CD4-positive, CD25-positive, alpha-beta regulatory T cell (primary cell): ENCODE measurements around the gene SLC5A1. TPM values are rescaled to one million over a fixed set of nuclear protein-coding genes. Genes with fewer than 3 reads are reported as not detected.

Source experiments
- ATAC-seq, 2 donors: fragments of 150-1000 bp; cut with Tn5 transposase; one replicate each; pipeline ENCODE4 v1.10.0; 2021; ENCODE audit warnings: low read depth in 2 of 2, moderate number of reproducible peaks in 2 of 2, moderate library complexity in 1 of 2
- DNase-seq, 3 donors: peaks; one replicate each; pipeline versions ENCODE4 v3.0.0 to v3.0.0-alpha.2; 2012 to 2022; ENCODE audit warnings: mixed read lengths in 1 of 3
- H3K27ac ChIP-seq: one replicate; pipeline ENCODE4 v1.7.0; 2013; ENCODE audit warnings: mild to moderate bottlenecking, low read length; ENCODE audit not compliant: insufficient read depth, poor library complexity, severe bottlenecking
- H3K27me3 ChIP-seq: one replicate; pipeline ENCODE4 v1.7.0; 2013; ENCODE audit warnings: low read length; ENCODE audit not compliant: control insufficient read depth, insufficient read depth
- H3K36me3 ChIP-seq: one replicate; pipeline ENCODE4 v1.7.0; 2013; ENCODE audit warnings: mild to moderate bottlenecking, low read length, moderate library complexity; ENCODE audit not compliant: control insufficient read depth, insufficient read depth
- H3K4me1 ChIP-seq: 2 replicates; pipeline ENCODE4 v1.7.0; 2013; ENCODE audit warnings: mild to moderate bottlenecking, low read length; ENCODE audit not compliant: insufficient read depth, control insufficient read depth, poor library complexity, severe bottlenecking
- H3K4me3 ChIP-seq: one replicate; pipeline ENCODE4 v1.7.0; 2013; ENCODE audit warnings: low read depth, mild to moderate bottlenecking, low read length, moderate library complexity
- H3K9me3 ChIP-seq, 2 experiments: 1 replicate in 1 of 2; 2 replicates in 1 of 2; pipeline ENCODE4 v1.7.0; 2013; ENCODE audit warnings: low read length in 2 of 2, mild to moderate bottlenecking in 1 of 2, moderate library complexity in 1 of 2; ENCODE audit not compliant: control insufficient read depth in 2 of 2
- H3K27ac Mint-ChIP-seq, 3 donors: one replicate each; pipeline ENCODE4 v1.8.0; 2020 to 2022; ENCODE audit warnings: mild to moderate bottlenecking in 3 of 3, mixed read lengths in 3 of 3, moderate library complexity in 2 of 3
- H3K27me3 Mint-ChIP-seq: one replicate; pipeline ENCODE4 v1.8.0; 2022; ENCODE audit warnings: mild to moderate bottlenecking, mixed read lengths
- H3K36me3 Mint-ChIP-seq: one replicate; pipeline ENCODE4 v1.8.0; 2020; ENCODE audit warnings: mixed read lengths
- H3K4me1 Mint-ChIP-seq, 4 donors: one replicate each; pipeline ENCODE4 v1.8.0; 2020 to 2022; ENCODE audit warnings: mixed read lengths in 4 of 4, mild to moderate bottlenecking in 1 of 4
- H3K4me3 Mint-ChIP-seq, 4 donors: one replicate each; pipeline ENCODE4 v1.8.0; 2020 to 2022; ENCODE audit warnings: mild to moderate bottlenecking in 4 of 4, mixed read lengths in 4 of 4, moderate library complexity in 3 of 4
- H3K9me3 Mint-ChIP-seq, 7 donors: one replicate each; pipeline ENCODE4 v1.8.0; 2020 to 2022; ENCODE audit warnings: mixed read lengths in 7 of 7, mild to moderate bottlenecking in 3 of 7, moderate library complexity in 2 of 7
- polyA plus RNA-seq, 4 donors: library from polyadenylated mRNA; unstranded; fragments of 300-500 nt; fragmentation: Illumina TruSeq; gene quantifications; one replicate each; pipeline ENCODE4 v1.2.3, GENCODE V29; 2021
- total RNA-seq: library from RNA; stranded (reverse); gene quantifications from one replicate; pipeline ENCODE4 v1.2.3, GENCODE V29; 2022

Gene SLC5A1
- total and polyA plus RNA-seq, 5 donors from 2014 or later = not detected

DNA sequence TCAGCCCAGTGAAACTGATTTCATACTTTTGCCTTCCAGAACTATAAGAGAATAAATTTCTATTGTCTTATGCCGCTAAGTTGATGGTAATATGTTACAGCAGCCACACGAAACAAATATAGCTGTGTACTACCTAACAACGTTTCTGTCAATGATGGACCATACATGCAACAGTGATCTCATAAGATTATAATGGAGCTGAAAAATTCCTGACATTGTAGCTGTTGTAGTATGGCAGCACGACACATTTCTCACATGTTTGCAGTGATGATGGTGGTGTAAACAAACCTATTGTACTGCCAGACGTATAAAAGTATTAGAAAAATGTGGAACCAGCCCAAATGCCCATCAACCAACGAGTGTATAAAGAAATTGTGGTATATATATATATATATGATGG is 5.8 kb upstream of the SLC5A1 start:
- Histone ChIP-seq H3K4me3 (no peak overlapping the region), H3K27me3 (peaks cover 9% of the 10 kb centered on the region), H3K4me1 (no peaks in the 10 kb centered on the region), H3K9me3 (no peaks in the 10 kb centered on the region), H3K36me3 (no peaks in the 10 kb centered on the region), H3K27ac (no peak overlapping the region)
- ATAC-seq (no peak), DNase-seq (no peak)
- Mint-ChIP-seq H3K27me3 (peaks cover 14% of the 10 kb centered on the region), H3K36me3 (no peaks in the 10 kb centered on the region), H3K27ac (no peak overlapping the region), H3K4me1 (no peaks in the 10 kb centered on the region), H3K4me3 (no peak overlapping the region), H3K9me3 (peaks cover 0 to 2% (median 0%) of the 10 kb centered on the region in 7 donors)

DNA sequence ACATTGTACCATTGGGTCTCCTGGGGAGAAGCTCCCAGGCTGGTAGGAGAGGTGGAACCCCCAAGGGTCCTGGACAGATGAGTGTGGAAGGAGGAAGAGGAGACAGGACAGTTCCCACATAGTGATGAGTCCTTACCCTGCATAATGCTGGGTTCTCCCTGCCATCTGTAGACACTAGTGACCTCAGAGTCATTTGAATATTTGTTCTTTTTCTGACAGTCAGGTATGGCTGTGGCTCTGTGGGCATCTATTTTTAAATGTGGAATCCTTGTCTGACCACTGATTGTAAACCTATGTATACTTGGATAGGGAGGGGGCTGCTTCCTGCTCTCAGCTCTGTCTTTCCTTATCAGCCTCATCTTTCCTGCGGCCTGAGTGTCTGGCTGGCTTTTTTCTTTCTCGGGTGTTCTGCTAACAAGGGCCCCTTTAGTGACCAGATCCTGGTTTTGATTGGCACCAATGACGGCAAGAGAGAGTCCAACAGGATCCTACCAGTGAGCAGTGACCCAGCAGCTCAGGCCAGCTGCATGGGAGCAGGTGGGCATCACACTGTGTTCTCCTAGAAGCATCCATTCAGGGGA is 2.6 kb upstream of the SLC5A1 start:
- Histone ChIP-seq H3K36me3 (no peaks in the 10 kb centered on the region), H3K4me3 (no peak overlapping the region), H3K27me3 (peaks cover 9% of the 10 kb centered on the region), H3K27ac (no peak overlapping the region), H3K9me3 (no peaks in the 10 kb centered on the region), H3K4me1 (no peaks in the 10 kb centered on the region)
- no peak for DNase-seq
- peaks cover 0 to 2% (median 0%) of the 10 kb centered on the region in 7 donors for H3K9me3 Mint-ChIP-seq
- H3K4me1 Mint-ChIP-seq = no peaks in the 10 kb centered on the region
- no peak overlapping the region for H3K4me3 Mint-ChIP-seq
- no peaks in the 10 kb centered on the region for H3K36me3 Mint-ChIP-seq
- no peak overlapping the region for H3K27ac Mint-ChIP-seq
- no peak for ATAC-seq
- H3K27me3 Mint-ChIP-seq = peaks cover 23% of the 10 kb centered on the region

DNA sequence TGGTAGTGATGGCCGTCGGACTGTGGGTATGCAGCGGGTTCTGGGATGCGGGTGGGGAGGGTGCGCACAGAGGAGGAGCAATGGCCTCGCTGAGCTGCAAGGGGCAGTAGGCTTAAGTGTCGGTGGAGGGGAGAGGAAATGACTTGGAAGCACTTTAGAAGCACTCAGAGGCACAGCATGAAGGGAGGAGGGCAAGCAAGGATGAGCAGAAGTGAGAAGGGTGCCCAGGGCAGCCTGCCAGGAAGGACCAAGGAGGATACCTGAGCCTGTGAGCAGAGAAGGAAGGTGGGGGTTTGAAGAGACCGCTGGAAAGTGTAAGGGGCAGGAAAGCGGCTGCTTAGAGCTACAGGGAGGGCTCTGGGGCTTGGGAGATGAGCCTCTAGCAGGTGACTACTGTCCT is 330 bp downstream of the SLC5A1 start:
- DNase-seq (no peak), ATAC-seq (no peak)
- no peak overlapping the region for H3K27ac Mint-ChIP-seq
- no peaks in the 10 kb centered on the region for H3K9me3 ChIP-seq
- H3K36me3 ChIP-seq = no peaks in the 10 kb centered on the region
- H3K27me3 Mint-ChIP-seq = peaks cover 41% of the 10 kb centered on the region
- H3K4me3 Mint-ChIP-seq = no peak overlapping the region
- no peak overlapping the region for H3K27ac ChIP-seq
- no peaks in the 10 kb centered on the region for H3K4me1 Mint-ChIP-seq
- H3K36me3 Mint-ChIP-seq = no peaks in the 10 kb centered on the region
- H3K4me1 ChIP-seq = no peaks in the 10 kb centered on the region
- peaks cover 4% of the 10 kb centered on the region for H3K27me3 ChIP-seq
- H3K9me3 Mint-ChIP-seq = peaks cover 0 to 3% (median 0%) of the 10 kb centered on the region in 7 donors
- H3K4me3 ChIP-seq = no peak overlapping the region

DNA sequence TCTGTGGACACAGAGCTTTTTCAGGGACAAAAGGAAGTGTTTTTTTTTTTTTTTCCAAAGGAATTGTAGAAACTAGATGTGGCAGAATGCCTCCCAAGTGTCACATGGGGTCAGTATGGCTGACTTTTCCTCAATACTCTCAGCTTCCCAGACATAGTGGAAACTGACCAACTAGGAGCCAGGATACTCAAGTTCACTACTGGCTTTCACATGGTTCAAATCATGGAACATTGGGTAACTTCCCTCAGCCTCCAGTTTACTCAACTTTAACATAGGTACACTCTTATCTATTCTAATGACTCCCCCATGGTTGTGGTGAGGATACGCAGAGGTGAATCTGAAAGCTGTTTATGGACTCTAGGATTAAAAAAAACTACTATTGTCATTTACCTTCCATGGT is 1.4 kb downstream of the SLC5A1 start:
- H3K27ac Mint-ChIP-seq = no peak overlapping the region
- H3K27me3 Mint-ChIP-seq = peaks cover 41% of the 10 kb centered on the region
- no peak overlapping the region for H3K4me3 Mint-ChIP-seq
- no peak for ATAC-seq
- H3K4me1 Mint-ChIP-seq = no peaks in the 10 kb centered on the region
- no peaks in the 10 kb centered on the region for H3K9me3 ChIP-seq
- peaks cover 0 to 3% (median 0%) of the 10 kb centered on the region in 7 donors for H3K9me3 Mint-ChIP-seq
- no peaks in the 10 kb centered on the region for H3K36me3 Mint-ChIP-seq
- H3K4me1 ChIP-seq = no peaks in the 10 kb centered on the region
- H3K27ac ChIP-seq = no peak overlapping the region
- H3K4me3 ChIP-seq = no peak overlapping the region
- no peak for DNase-seq
- no peaks in the 10 kb centered on the region for H3K36me3 ChIP-seq
- peaks cover 4% of the 10 kb centered on the region for H3K27me3 ChIP-seq

DNA sequence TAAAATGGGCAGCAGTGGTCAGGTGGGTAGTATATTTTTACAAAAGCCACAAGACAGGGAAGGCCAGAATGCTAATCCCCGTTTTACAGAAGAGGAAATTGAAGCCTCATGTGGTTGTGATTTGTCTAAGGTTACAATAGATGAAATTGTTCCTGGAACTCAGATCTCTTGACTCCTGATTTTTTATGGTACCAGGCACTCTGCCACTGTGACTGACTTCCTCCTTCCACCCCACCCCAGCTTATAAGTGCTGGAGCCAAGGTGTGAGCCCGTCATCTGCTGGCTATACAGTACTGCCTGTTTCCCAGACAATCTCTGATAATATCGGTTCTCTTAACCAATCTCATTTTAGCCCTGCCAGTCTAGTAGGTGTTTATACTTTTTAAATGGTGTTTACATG is 1.9 kb downstream of the SLC5A1 start:
- Histone ChIP-seq H3K36me3 (no peaks in the 10 kb centered on the region), H3K9me3 (no peaks in the 10 kb centered on the region), H3K4me3 (no peak overlapping the region), H3K4me1 (no peaks in the 10 kb centered on the region), H3K27me3 (peaks cover 4% of the 10 kb centered on the region), H3K27ac (no peak overlapping the region)
- Mint-ChIP-seq H3K27me3 (peaks cover 43% of the 10 kb centered on the region), H3K36me3 (no peaks in the 10 kb centered on the region), H3K27ac (no peak overlapping the region), H3K4me3 (no peak overlapping the region), H3K9me3 (peaks cover 0 to 3% (median 0%) of the 10 kb centered on the region in 7 donors), H3K4me1 (no peaks in the 10 kb centered on the region)
- DNase-seq (no peak), ATAC-seq (no peak)

DNA sequence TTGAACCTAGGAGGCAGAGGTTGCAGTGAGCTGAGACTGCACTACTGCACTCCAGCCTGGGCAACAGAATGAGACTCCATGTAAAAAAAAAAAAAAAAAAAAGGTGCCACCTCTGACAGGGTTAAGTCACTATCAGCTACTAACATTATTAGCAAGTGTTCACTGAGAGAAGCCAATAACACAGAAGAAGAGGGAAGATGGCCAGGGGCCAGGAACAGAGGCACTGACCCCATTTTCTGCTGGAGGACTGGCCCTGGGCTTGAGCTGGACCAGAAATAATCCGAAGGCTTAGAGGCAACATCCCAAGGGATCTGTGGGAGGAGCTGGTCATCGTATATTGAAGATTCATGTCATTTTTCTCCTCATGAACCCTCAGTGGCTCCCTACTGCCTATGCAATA is 5.0 kb downstream of the SLC5A1 start:
- Mint-ChIP-seq H3K27ac (no peak overlapping the region), H3K27me3 (peaks cover 40% of the 10 kb centered on the region)

DNA sequence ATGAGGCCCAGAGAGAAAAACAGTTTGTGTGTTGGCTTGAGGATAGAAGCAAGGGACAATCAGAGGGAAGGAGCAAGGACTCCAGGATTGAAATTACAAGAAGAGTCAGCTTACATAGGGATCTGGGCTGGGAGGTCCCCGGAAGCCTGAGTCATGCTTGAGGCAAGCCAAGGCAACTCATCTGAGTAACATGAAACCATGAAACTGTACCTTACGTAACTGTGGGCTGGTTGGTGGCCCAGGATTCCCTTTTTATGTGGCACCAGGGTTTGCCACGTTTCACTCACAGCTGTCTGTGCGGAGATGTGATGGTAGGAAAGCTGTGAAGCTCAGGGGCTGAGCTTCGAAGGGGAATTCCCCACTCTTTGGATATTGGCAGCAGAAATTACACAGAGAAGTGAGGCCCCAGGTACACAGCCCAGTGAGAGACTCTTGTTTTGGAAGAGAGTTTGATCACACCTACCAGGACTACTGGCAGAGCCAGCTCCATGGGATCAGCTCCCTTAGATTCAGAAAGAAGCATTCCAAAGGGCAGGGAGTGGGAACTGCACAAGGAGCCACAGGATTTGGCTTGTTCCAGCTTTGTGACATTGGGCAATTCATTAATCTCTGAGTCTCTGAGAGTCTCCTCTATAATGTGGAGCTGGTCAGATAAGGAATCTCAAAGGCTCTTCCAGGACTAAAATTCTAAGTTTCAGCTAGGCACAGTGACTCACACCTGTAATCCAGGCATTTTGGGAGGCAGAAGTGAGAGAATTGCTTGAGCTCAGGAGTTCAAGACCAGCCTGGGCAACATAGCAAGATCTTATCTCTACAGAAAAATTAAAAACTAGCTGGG is 7.8 kb downstream of the SLC5A1 start:
- H3K9me3 ChIP-seq = no peaks in the 10 kb centered on the region
- no peaks in the 10 kb centered on the region for H3K36me3 ChIP-seq
- Mint-ChIP-seq H3K27me3 (peaks cover 34% of the 10 kb centered on the region), H3K4me3 (no peak overlapping the region), H3K36me3 (no peaks in the 10 kb centered on the region), H3K9me3 (peaks cover 0 to 2% (median 0%) of the 10 kb centered on the region in 7 donors), H3K4me1 (peaks cover 0 to 3% (median 0%) of the 10 kb centered on the region in 4 donors), H3K27ac (no peak overlapping the region)
- no peaks in the 10 kb centered on the region for H3K4me1 ChIP-seq
- H3K4me3 ChIP-seq = no peak overlapping the region
- no peak overlapping the region for H3K27ac ChIP-seq
- peak in 1 of 2 donors; percentile 22 for ATAC-seq
- peak in 1 of 3 donors; percentile 42 for DNase-seq
- no peaks in the 10 kb centered on the region for H3K27me3 ChIP-seq

More for the DNA sequence above, 5.0 kb downstream of the SLC5A1 start:
- Histone ChIP-seq H3K4me3 (no peak overlapping the region), H3K9me3 (no peaks in the 10 kb centered on the region), H3K27me3 (no peaks in the 10 kb centered on the region), H3K27ac (no peak overlapping the region), H3K4me1 (no peaks in the 10 kb centered on the region), H3K36me3 (no peaks in the 10 kb centered on the region)
- DNase-seq = no peak
- Mint-ChIP-seq H3K9me3 (peaks cover 0 to 3% (median 0%) of the 10 kb centered on the region in 7 donors), H3K36me3 (no peaks in the 10 kb centered on the region), H3K4me3 (no peak overlapping the region), H3K4me1 (peaks cover 0 to 3% (median 0%) of the 10 kb centered on the region in 4 donors)
- no peak for ATAC-seq
